ENCODE measurements around the gene GINS2. TPM values are rescaled to one million over a fixed set of nuclear protein-coding genes. Genes with fewer than 3 reads are reported as not detected.

The GINS2 gene
- total RNA-seq, 1 experiment from 2014 or later: 11.3 TPM

- intact Hi-C loops (cut with micrococcal nuclease): no loop called here
- Mint-ChIP-seq H3K27me3 (ENCODE audit: insufficient read depth, unreplicated experiment) (no peaks in the 10 kb centered on the region), H3K27ac (ENCODE audit: low read depth, unreplicated experiment) (no peak overlapping the region), H3K4me1 (ENCODE audit: insufficient read depth, unreplicated experiment) (no peaks in the 10 kb centered on the region), H3K4me3 (ENCODE audit: unreplicated experiment) (no peak overlapping the region), H3K36me3 (ENCODE audit: insufficient read depth, unreplicated experiment) (peaks cover 58% of the 10 kb centered on the region), H3K9me3 (ENCODE audit: unreplicated experiment) (no peaks in the 10 kb centered on the region)
- CTCF ChIA-PET: no interaction called here
- POLR2A ChIA-PET: no interaction called here
- TF ChIP-seq, protein P1, sequence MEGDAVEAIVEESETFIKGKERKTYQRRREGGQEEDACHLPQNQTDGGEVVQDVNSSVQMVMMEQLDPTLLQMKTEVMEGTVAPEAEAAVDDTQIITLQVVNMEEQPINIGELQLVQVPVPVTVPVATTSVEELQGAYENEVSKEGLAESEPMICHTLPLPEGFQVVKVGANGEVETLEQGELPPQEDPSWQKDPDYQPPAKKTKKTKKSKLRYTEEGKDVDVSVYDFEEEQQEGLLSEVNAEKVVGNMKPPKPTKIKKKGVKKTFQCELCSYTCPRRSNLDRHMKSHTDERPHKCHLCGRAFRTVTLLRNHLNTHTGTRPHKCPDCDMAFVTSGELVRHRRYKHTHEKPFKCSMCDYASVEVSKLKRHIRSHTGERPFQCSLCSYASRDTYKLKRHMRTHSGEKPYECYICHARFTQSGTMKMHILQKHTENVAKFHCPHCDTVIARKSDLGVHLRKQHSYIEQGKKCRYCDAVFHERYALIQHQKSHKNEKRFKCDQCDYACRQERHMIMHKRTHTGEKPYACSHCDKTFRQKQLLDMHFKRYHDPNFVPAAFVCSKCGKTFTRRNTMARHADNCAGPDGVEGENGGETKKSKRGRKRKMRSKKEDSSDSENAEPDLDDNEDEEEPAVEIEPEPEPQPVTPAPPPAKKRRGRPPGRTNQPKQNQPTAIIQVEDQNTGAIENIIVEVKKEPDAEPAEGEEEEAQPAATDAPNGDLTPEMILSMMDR (IDR thresholded peaks at IDR 0.05; ENCODE audit: unreplicated experiment): no peak
- BruUV-seq (replicated peaks): no TSS peak
- DNase-seq (ENCODE audit: unreplicated experiment): no peak
These were observed 35.4 kb downstream of the GINS2 start for GRCh38 chr16:85653290-85653891.

- BruUV-seq (replicated peaks): no TSS peak
- ChIA-PET POLR2A (no interaction called here), CTCF (no interaction called here)
- no peak overlapping the region for H3K4me3 Mint-ChIP-seq (ENCODE audit: unreplicated experiment)
- no peaks in the 10 kb centered on the region for H3K4me1 Mint-ChIP-seq (ENCODE audit: insufficient read depth, unreplicated experiment)
- intact Hi-C loops (cut with micrococcal nuclease): no loop called here
- peaks cover 58% of the 10 kb centered on the region for H3K36me3 Mint-ChIP-seq (ENCODE audit: insufficient read depth, unreplicated experiment)
- TF ChIP-seq, protein P1 (IDR thresholded peaks at IDR 0.05; ENCODE audit: unreplicated experiment): no peak
- no peaks in the 10 kb centered on the region for H3K27me3 Mint-ChIP-seq (ENCODE audit: insufficient read depth, unreplicated experiment)
- H3K27ac Mint-ChIP-seq (ENCODE audit: low read depth, unreplicated experiment): no peak overlapping the region
- H3K9me3 Mint-ChIP-seq (ENCODE audit: unreplicated experiment): no peaks in the 10 kb centered on the region
- DNase-seq (ENCODE audit: unreplicated experiment): no peak
These were observed 36.1 kb downstream of the GINS2 start for GRCh38 chr16:85652431-85653221.

GRCh38 chr16:85651629-85652430 lies 36.9 kb downstream of the GINS2 start:
- DNase-seq (ENCODE audit: unreplicated experiment): peak; percentile 16
- H3K27me3 Mint-ChIP-seq (ENCODE audit: insufficient read depth, unreplicated experiment): no peaks in the 10 kb centered on the region

More at GRCh38 chr16:85651629-85652430, 36.9 kb downstream of the GINS2 start:
- H3K4me1 Mint-ChIP-seq (ENCODE audit: insufficient read depth, unreplicated experiment): no peaks in the 10 kb centered on the region
- H3K4me3 Mint-ChIP-seq (ENCODE audit: unreplicated experiment): no peak overlapping the region
- ChIA-PET POLR2A (no interaction called here), CTCF (interaction anchor here (1.0 kb wide), 1 partner anchor 376 kb away, joined by 3 read pairs; no protein-coding TSS in a partner anchor)
- peaks cover 53% of the 10 kb centered on the region for H3K36me3 Mint-ChIP-seq (ENCODE audit: insufficient read depth, unreplicated experiment)
- intact Hi-C loops (cut with micrococcal nuclease): no loop called here
- TF ChIP-seq, protein P1 (IDR thresholded peaks at IDR 0.05; ENCODE audit: unreplicated experiment): no peak
- no TSS peak for BruUV-seq (replicated peaks)
- no peaks in the 10 kb centered on the region for H3K9me3 Mint-ChIP-seq (ENCODE audit: unreplicated experiment)
- no peak overlapping the region for H3K27ac Mint-ChIP-seq (ENCODE audit: low read depth, unreplicated experiment)
